SK-N-SH treated with all-trans-retinoic acid at 6 μM for 48 hours (cell line): ENCODE measurements around the gene FAM124A.

Experiments used
- POU6F1 ChIP-seq: fragments of 250-450 bp; sonication (Bioruptor Pico); IDR thresholded peaks from 2 replicates; pipeline ENCODE4 v1.8.0; 2021; ENCODE audit warnings: low read depth, mild to moderate bottlenecking, moderate library complexity, borderline replicate concordance
- RARB ChIP-seq: fragments of 250-450 bp; sonication (Bioruptor Pico); IDR thresholded peaks from 2 replicates; pipeline ENCODE4 v1.8.0; 2021; ENCODE audit warnings: mild to moderate bottlenecking, moderate library complexity
- ZFP30 ChIP-seq: fragments of 450-650 bp; formaldehyde crosslinking; IDR thresholded peaks from 2 replicates; pipeline ENCODE4 v1.5.0; 2022; ENCODE audit warnings: mild to moderate bottlenecking, moderate library complexity

- no peak for TF ChIP-seq RARB
- no peak for TF ChIP-seq ZFP30 (CRISPR knock-in tag)
- TF ChIP-seq POU6F1 (CRISPR knock-in tag): no peak
Measured at GRCh38 chr13:51262501-51263211, 40.5 kb downstream of the FAM124A start.
